Caco-2 (cell line): Measurements from ENCODE around the gene TFE3. TPM values are rescaled to one million over a fixed set of nuclear protein-coding genes. Genes with fewer than 3 reads are reported as not detected.
"Not testable (repeated sequence)": the region's sequence is repeated elsewhere in the genome, so short reads cannot be mapped to it uniquely, and the experiment has no call there.

Experiments
- BruUV-seq: library from RNA; stranded (reverse); fragments of 400-500 nt; replicated peaks from 2 replicates; lab custom pipeline; 2021; lab: Mats Ljungman, UMichigan
- CTCF ChIA-PET: fragments of 300-600 bp; sonication (Branson Sonifier 250); formaldehyde crosslinking; loops from one replicate; lab custom pipeline; 2022; ENCODE audit warnings: antibody characterized with exemption; lab: Charles Lee
- POLR2A ChIA-PET: fragments of 300-600 bp; sonication (Branson Sonifier 250); formaldehyde crosslinking; loops from one replicate; lab custom pipeline; 2022; ENCODE audit warnings: antibody characterized with exemption; lab: Charles Lee
- DNase-seq, 2 experiments: peaks; one replicate each; pipeline versions ENCODE4 v3.0.0 to v3.0.0-alpha.2; 2020 to 2022
- H3K27me3 ChIP-seq: replicated peaks from 2 replicates; pipeline ENCODE4 v1.6.0; 2011; ENCODE audit warnings: low read length; ENCODE audit not compliant: control insufficient read depth, insufficient read depth
- H3K36me3 ChIP-seq: 2 replicates; pipeline ENCODE4 v1.5.1; 2011; ENCODE audit warnings: low read length; ENCODE audit not compliant: control insufficient read depth, insufficient read depth
- H3K4me1 ChIP-seq: fragments of 250-450 bp; sonication (Bioruptor Pico); 2 replicates; pipeline ENCODE4 v1.5.1; 2020; ENCODE audit warnings: mild to moderate bottlenecking
- H3K4me3 ChIP-seq: 2 replicates; pipeline ENCODE4 v1.5.1; 2011; ENCODE audit warnings: low read depth, mild to moderate bottlenecking, control low read depth, low read length
- H3K9me3 ChIP-seq: fragments of 250-450 bp; sonication (Bioruptor Pico); 2 replicates; pipeline ENCODE4 v1.5.1; 2020; ENCODE audit warnings: mild to moderate bottlenecking, moderate library complexity
- H3K27ac Mint-ChIP-seq: one replicate; pipeline ENCODE4 v1.8.0; 2022; ENCODE audit warnings: mixed read lengths; ENCODE audit not compliant: unreplicated experiment
- H3K27me3 Mint-ChIP-seq: one replicate; pipeline ENCODE4 v1.8.0; 2022; ENCODE audit warnings: mixed read lengths; ENCODE audit not compliant: insufficient read depth, unreplicated experiment
- H3K36me3 Mint-ChIP-seq: one replicate; pipeline ENCODE4 v1.8.0; 2022; ENCODE audit warnings: mild to moderate bottlenecking, mixed read lengths; ENCODE audit not compliant: insufficient read depth, unreplicated experiment
- H3K4me1 Mint-ChIP-seq: one replicate; pipeline ENCODE4 v1.8.0; 2022; ENCODE audit warnings: low read depth, mixed read lengths; ENCODE audit not compliant: unreplicated experiment
- H3K4me3 Mint-ChIP-seq: one replicate; pipeline ENCODE4 v1.8.0; 2022; ENCODE audit warnings: mild to moderate bottlenecking, moderate library complexity, mixed read lengths; ENCODE audit not compliant: unreplicated experiment
- H3K9me3 Mint-ChIP-seq: one replicate; pipeline ENCODE4 v1.8.0; 2022; ENCODE audit warnings: mixed read lengths; ENCODE audit not compliant: unreplicated experiment
- CTCF ChIP-seq, 2 experiments: fragments of 200-600 bp in 1 of 2; IDR thresholded peaks; 1 replicate in 1 of 2; 2 replicates in 1 of 2; pipeline versions ENCODE4 v1.5.1 to v1.8.0; 2011 to 2022; ENCODE audit warnings: antibody characterized with exemption in 1 of 2, control low read depth in 1 of 2, inconsistent platforms in 1 of 2, low read depth in 1 of 2, low read length in 1 of 2, mild to moderate bottlenecking in 1 of 2, moderate library complexity in 1 of 2; ENCODE audit not compliant: insufficient read depth in 1 of 2, severe bottlenecking in 1 of 2, unreplicated experiment in 1 of 2
- intact Hi-C: fragments of 100-400 bp; cut with micrococcal nuclease; formaldehyde crosslinking; loops from one replicate; pipeline ENCODE4 v1.10.0; 2022; ENCODE audit not compliant: unreplicated experiment
- total RNA-seq: library from RNA; stranded (reverse); gene quantifications from 2 replicates; pipeline ENCODE4 v1.2.3, GENCODE V29; 2022

The TFE3 gene
- total RNA-seq, 1 experiment from 2014 or later = 32.0 TPM

GRCh38 chrX:48983896-48984295 is 59.3 kb downstream of the TFE3 start:
- Mint-ChIP-seq H3K4me3 (no peak overlapping the region), H3K27me3 (no peaks in the 10 kb centered on the region), H3K36me3 (peaks cover 27% of the 10 kb centered on the region), H3K4me1 (no peaks in the 10 kb centered on the region), H3K9me3 (no peaks in the 10 kb centered on the region), H3K27ac (no peak overlapping the region)
- CTCF ChIA-PET = no interaction called here
- no peak for DNase-seq
- POLR2A ChIA-PET = no interaction called here
- BruUV-seq = no TSS peak
- no peak for TF ChIP-seq CTCF (IDR thresholded peaks at IDR 0.05; ENCODE audit: insufficient read depth in 1 of 2, low read depth in 1 of 2, low read length in 1 of 2, severe bottlenecking in 1 of 2, unreplicated experiment in 1 of 2)
- intact Hi-C loops = no loop called here
- no peaks in the 10 kb centered on the region for H3K9me3 ChIP-seq
- no peak overlapping the region for H3K4me3 ChIP-seq
- H3K36me3 ChIP-seq = no peaks in the 10 kb centered on the region; the same call in 1 of the 2 replicates
- no peaks in the 10 kb centered on the region for H3K27me3 ChIP-seq
- H3K4me1 ChIP-seq = no peaks in the 10 kb centered on the region

- no peaks in the 10 kb centered on the region for H3K4me1 ChIP-seq
- intact Hi-C loops = no loop called here
- no peak for TF ChIP-seq CTCF (IDR thresholded peaks at IDR 0.05; ENCODE audit: insufficient read depth in 1 of 2, low read depth in 1 of 2, low read length in 1 of 2, severe bottlenecking in 1 of 2, unreplicated experiment in 1 of 2)
- H3K9me3 ChIP-seq = no peaks in the 10 kb centered on the region
- ChIA-PET POLR2A (no interaction called here), CTCF (no interaction called here)
- BruUV-seq = no TSS peak
- no peak overlapping the region for H3K27ac Mint-ChIP-seq
- no peak overlapping the region for H3K4me3 ChIP-seq
- DNase-seq = no peak
- H3K9me3 Mint-ChIP-seq = no peaks in the 10 kb centered on the region
- peaks cover 27% of the 10 kb centered on the region for H3K36me3 Mint-ChIP-seq
- H3K4me1 Mint-ChIP-seq = no peaks in the 10 kb centered on the region
- H3K27me3 Mint-ChIP-seq = no peaks in the 10 kb centered on the region
- no peaks in the 10 kb centered on the region; the same call in 1 of the 2 replicates for H3K36me3 ChIP-seq
- no peaks in the 10 kb centered on the region for H3K27me3 ChIP-seq
- no peak overlapping the region for H3K4me3 Mint-ChIP-seq
Measured at GRCh38 chrX:48983081-48983480, 60.1 kb downstream of the TFE3 start.

GRCh38 chrX:48981178-48981577 is 62.0 kb downstream of the TFE3 start:
- no peak for TF ChIP-seq CTCF (IDR thresholded peaks at IDR 0.05; ENCODE audit: insufficient read depth in 1 of 2, low read depth in 1 of 2, low read length in 1 of 2, severe bottlenecking in 1 of 2, unreplicated experiment in 1 of 2)
- Mint-ChIP-seq H3K27me3 (no peaks in the 10 kb centered on the region), H3K36me3 (peaks cover 30% of the 10 kb centered on the region), H3K27ac (no peak overlapping the region), H3K4me3 (no peak overlapping the region), H3K9me3 (no peaks in the 10 kb centered on the region), H3K4me1 (no peaks in the 10 kb centered on the region)
- no peak for DNase-seq
- POLR2A ChIA-PET = no interaction called here
- no peaks in the 10 kb centered on the region for H3K27me3 ChIP-seq
- H3K4me3 ChIP-seq = no peak overlapping the region
- no peaks in the 10 kb centered on the region; the same call in 1 of the 2 replicates for H3K36me3 ChIP-seq
- H3K9me3 ChIP-seq = no peaks in the 10 kb centered on the region
- no peaks in the 10 kb centered on the region for H3K4me1 ChIP-seq
- no TSS peak for BruUV-seq
- intact Hi-C loops = no loop called here
- CTCF ChIA-PET = no interaction called here

- H3K36me3 ChIP-seq, H3K27me3 Mint-ChIP-seq, DNase-seq, H3K4me1 ChIP-seq, BruUV-seq, CTCF ChIA-PET, intact Hi-C loops, H3K27ac Mint-ChIP-seq, H3K9me3 Mint-ChIP-seq, H3K27me3 ChIP-seq, H3K9me3 ChIP-seq, H3K4me1 Mint-ChIP-seq, H3K4me3 ChIP-seq, H3K4me3 Mint-ChIP-seq, POLR2A ChIA-PET: not testable (repeated sequence)
- H3K36me3 Mint-ChIP-seq = peaks cover 39% of the 10 kb centered on the region
Measured at GRCh38 chrX:48980341-48980740, 62.8 kb downstream of the TFE3 start.
